ENCODE measurements around the gene GADD45A.

GADD45A gene

DNA sequence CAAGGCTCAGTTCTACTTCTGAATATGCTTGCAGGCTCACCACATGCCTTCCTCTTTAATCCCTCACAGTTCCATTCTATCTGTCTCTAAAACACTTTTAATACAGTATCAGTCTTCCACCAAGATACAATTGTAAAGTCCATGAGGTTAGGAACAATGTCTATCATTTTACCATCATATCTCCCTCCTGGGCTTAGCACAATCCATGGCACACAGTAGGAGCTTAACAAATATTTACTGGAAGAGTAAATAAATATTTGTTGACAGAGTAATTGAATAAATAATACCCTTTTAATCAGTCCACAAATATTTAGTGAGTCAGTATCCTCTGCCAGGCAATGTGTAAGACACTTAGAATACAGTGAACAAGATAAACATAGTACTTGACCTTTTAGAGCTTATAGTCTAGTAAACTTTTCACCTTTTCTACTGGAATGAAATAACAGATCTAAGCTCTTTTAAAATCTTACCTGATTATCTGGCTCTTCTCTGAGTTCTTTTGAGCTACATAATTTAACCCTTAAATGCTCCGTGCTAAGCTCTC, 12.7 kb upstream of the GADD45A start:
- no peak for DNase-seq

DNA sequence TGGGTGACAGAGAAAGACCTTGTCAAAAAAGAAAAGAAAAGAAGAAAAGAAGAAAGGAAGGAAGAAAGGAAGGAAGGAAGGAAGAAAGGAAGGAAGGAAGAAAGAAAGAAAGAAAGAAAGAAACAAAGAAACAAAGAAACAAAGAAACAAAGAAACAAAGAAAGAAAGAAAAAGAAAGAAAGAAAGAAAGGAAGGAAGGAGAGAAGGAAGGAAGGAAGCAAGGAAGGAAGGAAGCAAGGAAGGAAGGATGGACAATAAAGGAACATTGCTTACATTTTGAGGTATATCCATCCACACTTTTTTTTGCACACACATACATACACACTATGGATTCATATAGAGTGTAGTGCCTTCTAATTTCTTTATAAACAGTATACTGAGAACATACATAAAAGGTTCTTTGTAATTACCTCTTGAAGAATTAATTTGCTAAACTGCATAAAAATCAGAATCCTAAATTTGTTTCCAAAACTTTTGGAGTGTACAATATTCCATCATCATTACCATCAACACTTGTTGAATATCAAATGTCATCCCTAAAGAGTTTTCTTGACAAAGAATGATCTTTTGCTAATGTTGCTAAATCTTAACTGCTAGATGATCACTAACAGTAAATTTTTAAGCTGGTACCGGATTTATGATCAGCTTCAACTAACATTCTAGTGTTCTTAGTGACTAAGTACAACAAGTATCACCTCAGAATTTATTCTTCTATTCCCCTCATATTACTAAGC, 11.4 kb upstream of the GADD45A start:
- no peak for DNase-seq

DNA sequence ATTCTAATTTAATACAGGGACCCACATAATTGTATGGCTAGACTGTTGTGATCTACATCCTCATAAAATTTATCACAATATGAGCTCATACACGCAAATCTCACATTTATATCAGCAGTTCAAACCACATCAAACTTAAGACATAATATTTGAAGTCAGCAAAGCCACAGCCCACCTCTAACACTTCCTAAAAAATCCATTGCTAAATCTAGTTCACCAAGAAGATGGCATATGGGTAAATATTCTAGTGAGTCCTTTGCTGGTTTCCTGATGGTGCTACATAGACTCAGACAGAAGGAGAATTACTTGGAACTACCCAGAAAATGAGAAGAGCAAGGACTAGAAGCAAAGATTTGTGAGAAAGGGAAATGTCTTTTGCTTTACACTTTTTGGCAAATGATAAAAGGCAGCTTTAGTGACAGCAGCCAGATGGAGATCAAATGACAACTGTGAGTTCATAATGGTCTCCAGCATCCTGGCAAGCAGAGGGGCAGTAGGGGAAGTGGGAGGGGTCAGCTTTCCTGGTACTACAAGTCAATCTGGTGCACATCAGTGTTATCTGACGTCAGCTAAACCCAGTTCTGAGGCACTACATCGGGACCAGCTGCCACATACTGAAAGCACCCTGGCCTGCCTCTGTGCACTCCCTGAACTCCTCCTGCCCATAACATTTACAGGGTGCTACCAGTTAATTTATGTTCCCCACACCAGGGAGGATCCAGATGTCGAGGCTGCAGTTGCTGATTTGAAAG, 10.6 kb upstream of the GADD45A start:
- DNase-seq = no peak

DNA sequence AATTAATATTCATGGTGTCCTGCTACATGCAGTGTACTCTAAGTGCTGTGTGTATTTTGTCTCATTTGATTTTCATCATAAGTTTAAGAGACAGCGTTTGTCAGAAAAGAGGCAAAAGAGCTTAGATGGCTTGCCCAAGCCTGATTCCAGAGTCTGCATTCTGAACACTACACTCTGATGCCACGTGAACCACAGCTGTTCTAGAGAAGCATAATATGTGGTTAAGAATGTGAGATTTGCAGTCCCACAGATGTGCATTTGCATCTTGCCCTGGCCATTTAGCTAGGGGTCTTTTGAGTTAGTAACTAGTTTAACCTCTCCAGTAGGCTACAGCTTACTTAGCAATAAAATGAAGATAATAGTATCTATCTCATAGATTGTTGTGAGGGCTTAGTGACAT, 9.2 kb upstream of the GADD45A start:
- DNase-seq = no peak

DNA sequence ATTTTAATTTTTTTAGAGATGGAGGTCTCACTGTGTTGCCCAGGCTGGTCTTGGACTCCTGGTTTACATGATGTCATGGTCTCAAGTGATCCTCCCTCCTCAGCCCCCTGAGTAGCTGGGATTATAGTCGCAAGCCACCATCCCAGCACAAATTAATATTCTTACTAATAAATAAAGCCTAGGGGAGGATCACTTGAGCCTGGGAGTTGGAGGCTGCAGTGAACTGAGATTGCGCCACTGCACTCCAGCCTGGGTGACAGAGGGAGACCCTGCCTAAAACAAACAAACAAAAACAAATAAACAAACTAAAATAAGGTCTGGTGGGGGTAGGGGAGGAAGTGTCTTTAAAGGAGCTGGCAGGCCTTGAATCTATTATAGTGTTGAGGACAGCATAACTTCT, 8.7 kb upstream of the GADD45A start:
- no peak for DNase-seq

DNA sequence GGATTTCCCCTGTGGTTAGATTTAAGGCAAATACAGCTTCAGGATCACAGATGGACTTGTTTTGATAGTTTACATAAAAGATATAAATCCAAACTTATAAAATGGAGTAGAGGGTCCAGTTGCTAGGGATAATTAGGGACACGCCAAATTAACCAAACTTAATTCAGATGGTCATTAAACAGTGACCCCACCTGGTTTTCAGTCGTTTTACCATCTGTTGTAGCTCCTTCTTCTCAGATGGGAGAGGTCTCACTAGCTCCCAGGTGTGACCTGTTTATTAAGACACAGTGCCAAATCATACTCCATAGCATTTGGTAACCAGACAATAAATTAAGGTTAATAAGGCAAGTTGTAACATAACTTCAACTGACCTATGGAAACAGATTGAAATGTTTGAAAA, 8.1 kb upstream of the GADD45A start:
- no peak for DNase-seq

DNA sequence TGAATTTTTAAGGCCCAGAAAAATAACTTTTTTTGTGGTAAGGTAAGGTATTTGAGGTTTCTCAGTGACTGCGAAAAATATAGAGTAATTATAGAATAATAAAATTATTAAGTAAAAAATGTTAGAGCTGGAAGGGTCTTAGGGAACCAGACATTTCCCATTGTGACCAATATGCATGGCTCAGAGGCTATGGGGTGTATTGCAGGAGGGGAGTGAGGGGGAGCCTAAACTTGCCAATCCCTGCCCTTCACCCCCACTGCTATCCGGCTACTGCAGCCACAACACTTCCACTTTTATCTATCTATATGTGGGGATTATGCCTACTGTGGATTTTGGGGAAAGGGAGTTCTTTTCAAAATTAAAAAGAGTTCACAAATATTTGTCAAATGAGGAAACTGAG, 7.6 kb upstream of the GADD45A start:
- DNase-seq = no peak

DNA sequence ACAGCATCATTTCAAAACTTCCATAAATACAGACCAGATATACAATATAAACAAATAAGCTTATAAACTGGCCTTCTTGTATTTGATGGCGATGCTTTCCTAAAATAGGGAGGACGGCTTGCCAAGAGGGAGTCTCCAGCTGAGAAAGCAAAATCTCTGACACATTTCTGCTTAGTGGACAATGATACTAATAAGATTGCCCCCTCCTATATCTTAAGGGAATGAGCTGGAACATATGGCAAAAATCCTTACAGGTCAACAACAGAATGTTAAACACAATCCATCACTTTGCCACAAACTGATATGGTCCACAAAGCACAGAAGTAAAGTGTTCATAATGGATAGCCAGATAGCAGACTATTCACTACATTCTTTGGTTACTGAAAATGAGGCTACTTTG, 7.1 kb upstream of the GADD45A start:
- no peak for DNase-seq

DNA sequence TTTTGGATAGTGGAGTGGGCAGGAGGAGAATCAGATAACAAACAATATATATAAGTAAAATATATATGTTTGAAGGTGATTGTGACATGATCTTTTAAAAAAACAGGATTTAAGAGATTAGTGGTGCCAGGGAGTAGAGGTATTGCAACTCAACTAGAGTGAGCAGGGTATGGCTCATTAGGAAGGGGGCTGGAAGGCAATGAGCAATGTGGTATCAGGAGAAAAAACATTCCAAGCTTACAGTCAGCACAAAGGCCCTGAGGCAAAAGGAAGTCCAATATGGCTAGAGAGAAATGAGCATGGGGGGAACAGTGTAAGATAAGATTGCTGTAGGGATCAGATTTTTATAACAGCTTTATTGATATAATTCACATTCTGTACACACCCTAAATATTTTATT, 5.3 kb upstream of the GADD45A start:
- no peak for DNase-seq

DNA sequence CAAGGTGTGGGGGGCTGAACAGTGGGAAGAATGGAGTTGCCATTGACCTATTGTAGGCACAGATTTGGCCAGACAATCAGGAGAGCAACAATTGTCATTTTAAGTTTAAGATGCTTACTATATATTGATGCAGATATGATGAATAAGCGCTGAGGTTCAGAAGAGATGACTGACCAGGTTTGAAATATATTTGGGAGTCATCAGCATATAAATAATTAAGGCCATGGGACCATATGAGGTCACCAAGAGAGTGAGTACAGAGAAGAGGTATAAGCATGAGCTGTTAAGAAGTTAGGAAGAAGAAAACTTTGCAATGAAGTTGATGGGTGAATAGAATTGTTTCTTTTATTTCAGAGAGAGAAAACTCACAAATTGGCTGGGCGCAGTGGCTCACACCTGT, 4.5 kb upstream of the GADD45A start:
- DNase-seq = no peak

DNA sequence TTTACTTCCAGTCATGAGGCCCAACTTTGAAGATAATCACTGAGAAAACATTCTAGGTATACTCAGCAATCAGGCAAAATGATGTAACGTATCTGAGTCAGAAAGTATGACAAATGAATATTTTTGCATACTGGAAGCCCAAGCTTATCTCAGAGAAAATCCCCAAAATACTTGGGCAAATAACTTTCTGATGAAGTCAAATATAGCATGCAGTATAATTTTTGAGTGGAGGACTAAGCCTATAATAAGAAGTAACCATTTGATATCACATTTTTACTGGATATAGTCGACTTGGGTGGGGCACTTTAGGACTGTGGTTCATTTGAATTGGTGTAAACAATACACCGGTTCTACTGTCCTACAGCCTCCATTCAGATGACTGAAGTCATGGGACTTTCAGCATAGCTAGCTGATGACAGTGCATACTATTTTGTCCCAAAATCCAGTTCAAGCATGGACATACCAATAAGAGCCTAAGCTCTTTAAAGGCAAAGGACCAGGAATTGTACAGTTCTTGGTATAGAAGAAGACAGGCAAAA, 2.3 kb upstream of the GADD45A start:
- no peak for DNase-seq

DNA sequence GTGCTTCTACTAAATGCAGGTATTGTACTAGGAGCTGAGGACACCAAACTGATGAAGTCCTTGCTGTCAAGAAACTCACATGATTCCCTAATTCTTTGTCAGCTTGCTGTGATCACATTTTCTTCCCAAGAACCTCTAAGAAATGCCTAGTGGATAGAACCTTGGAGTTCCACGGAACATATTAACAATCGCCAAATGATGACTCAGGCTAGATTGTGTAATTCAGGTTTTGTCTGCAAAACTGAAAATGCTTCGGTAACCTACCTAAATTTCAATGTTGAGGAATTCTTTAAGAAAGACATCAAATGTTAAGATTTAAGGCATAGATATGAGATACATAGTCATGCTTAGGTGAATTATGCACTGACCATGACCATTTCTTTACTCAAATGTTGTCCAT, 1.7 kb upstream of the GADD45A start:
- no peak for DNase-seq

DNA sequence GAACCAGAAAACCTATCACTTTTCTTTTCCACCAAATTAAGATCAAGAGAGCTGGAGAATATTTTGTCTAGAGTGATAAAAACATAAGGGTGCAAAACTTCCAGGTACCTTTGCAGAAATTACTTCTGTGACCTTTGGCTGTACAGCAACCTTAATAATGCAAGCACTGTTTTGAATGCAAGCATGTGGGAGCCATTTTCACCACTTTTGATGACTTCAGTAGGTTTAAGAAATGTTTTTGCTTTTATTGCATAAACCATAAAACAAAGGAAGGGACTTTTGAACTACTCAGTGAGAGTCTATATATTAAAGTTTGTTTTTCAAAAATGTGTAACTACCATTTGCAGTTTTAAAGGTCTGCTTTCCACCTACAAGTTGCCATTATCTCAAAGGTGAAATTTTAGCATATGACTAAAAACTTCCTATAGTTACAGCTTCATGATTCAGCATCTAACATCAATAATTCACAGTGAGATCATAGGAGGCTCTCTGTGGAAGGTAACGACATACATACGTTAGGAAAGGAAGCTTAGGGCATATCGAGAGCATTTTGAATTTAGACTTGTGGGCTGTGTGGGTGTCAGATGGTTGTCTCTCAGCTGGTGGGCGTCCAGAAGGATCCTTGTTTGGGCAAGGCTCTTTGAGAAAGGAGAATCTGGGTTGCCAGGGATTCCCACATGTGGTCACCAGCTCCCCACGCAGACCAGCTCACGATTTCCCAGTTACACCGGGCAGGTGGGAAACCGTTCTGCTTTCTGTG, 1.1 kb upstream of the GADD45A start:
- DNase-seq = no peak

DNA sequence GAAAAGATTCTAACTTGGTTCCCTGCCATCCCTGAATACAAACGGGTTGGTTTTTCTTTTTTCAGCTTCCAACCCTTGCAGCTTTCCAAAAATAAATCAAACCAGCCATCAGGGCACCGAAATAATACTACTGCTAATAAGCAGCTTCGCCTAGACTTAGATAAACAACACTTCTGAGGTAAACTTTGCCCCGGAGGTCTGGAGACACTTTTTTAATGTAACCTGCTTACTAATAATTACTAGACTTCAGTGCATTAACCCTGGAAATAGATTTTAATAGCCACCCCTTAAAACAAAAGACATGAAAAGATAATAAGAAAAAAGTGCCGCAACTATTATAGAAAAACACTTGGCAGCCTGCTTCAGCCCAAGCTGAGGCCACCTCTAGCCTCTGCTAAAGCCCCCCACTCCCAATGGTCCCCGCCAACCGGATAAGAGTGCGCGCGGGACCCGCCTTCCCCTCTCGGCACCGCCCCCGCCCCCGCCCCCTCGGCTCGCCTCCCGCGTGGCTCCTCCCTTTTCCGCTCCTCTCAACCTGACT, 405 bp upstream of the GADD45A start:
- no peak for DNase-seq

DNA sequence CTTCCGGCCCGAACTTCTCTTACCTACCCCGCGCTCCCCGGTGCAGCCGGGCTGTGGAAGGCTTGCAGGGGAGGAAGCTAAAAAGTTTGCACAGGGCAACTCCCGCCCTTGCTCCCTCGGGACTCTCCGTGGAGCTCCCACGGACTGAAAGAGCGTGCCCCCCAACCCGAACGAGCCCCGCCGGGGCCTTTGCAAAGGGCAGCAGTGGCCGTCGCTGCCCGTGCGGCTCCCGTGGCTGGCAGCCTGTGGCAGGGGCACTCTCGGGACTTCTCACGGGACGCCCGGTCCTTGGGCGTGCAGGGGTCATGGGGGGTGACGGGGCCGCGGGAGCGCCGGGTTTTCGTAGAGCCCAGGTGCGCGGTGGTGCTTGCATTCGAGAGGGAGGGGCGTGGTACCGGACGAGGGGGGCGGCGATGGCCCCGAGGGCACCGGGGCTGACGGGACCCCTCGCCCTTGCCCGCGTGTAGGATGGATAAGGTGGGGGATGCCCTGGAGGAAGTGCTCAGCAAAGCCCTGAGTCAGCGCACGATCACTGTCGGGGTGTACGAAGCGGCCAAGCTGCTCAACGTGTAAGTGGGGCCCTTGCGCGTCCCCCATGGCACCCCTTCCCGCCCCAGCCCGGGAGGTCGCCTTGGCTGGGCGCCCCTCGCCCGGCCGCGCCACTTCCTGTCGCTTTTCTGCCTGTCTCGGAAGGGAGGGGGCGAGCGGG, 711 bp downstream of the GADD45A start:
- no peak for DNase-seq

DNA sequence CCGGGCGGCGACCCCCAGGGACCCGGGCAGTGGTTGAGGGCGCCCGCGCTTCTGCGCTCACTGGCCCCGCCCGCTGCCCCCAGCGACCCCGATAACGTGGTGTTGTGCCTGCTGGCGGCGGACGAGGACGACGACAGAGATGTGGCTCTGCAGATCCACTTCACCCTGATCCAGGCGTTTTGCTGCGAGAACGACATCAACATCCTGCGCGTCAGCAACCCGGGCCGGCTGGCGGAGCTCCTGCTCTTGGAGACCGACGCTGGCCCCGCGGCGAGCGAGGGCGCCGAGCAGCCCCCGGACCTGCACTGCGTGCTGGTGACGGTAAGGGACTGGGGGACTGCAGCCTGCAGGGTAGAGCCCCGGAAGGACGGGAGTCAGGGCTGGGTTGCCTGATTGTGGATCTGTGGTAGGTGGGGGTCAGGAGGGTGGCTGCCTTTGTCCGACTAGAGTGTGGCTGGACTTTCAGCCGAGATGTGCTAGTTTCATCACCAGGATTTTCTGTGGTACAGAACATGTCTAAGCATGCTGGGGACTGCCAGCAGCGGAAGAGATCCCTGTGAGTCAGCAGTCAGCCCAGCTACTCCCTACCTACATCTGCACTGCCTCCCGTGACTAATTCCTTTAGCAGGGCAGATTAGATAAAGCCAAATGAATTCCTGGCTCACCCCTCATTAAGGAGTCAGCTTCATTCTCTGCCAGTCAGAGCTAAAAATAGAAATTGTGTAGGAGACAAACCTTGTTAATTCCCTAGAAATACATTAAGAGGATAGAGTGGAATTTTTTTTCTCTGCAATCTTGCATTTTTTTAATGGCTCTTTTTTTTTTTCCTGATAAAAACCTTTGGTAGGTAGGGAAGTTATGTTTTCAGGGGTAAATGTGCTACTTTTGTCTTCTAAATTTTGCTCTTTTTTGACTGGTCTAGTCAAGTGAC, 1.5 kb downstream of the GADD45A start:
- DNase-seq = no peak

DNA sequence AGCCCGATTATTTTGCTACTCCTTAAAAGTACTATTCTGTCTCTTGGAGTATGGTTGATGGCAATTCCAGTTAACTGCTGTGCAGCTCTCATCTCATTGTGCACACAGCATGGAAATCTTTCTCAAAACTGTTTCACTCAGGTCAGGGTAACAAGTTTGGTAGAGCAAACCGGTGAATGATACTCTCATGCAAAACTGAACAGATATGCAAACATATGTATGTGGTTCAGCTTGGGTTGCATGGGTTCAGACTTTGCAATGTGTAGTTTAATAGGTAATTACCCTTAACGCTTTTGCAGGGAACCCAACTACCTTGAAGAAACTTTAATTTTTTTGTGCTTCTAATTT, 2.2 kb downstream of the GADD45A start:
- DNase-seq = no peak

DNA sequence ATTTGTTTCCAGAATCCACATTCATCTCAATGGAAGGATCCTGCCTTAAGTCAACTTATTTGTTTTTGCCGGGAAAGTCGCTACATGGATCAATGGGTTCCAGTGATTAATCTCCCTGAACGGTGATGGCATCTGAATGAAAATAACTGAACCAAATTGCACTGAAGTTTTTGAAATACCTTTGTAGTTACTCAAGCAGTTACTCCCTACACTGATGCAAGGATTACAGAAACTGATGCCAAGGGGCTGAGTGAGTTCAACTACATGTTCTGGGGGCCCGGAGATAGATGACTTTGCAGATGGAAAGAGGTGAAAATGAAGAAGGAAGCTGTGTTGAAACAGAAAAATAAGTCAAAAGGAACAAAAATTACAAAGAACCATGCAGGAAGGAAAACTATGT, 2.6 kb downstream of the GADD45A start:
- no peak for DNase-seq

DNA sequence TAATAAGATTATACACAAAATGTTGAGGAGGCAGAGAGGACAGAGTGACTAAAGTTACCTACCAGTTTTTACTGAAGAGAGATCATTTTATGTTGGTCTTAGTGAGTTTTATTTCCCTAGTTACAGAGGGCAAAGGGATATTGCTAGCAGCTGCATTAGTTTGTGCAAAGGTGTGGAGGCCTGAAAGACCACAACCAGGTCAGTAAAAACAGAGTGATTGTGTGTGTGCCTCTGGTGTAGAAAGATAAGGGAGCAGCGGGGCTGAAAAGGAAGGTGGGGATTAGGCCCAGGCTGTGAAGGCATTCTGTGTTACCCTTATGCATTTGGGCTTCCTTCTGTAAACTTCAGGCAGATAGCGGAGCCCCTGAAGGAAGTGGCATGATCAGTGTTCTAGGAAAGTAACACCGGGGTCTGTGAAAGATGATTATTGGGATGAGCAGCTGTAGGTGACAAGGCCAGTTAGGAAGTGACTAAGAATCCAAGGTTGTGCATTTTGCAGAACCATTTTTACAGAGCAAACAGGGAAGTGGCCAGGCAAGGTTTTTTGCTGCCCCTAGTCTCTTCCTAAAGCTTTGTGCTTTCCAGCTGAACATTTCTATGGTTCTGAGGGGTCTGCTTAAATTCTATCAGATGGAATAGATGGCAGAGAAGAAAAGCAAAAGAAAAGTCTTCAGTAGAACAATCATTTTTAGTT, 3.7 kb downstream of the GADD45A start:
- DNase-seq = no peak

DNA sequence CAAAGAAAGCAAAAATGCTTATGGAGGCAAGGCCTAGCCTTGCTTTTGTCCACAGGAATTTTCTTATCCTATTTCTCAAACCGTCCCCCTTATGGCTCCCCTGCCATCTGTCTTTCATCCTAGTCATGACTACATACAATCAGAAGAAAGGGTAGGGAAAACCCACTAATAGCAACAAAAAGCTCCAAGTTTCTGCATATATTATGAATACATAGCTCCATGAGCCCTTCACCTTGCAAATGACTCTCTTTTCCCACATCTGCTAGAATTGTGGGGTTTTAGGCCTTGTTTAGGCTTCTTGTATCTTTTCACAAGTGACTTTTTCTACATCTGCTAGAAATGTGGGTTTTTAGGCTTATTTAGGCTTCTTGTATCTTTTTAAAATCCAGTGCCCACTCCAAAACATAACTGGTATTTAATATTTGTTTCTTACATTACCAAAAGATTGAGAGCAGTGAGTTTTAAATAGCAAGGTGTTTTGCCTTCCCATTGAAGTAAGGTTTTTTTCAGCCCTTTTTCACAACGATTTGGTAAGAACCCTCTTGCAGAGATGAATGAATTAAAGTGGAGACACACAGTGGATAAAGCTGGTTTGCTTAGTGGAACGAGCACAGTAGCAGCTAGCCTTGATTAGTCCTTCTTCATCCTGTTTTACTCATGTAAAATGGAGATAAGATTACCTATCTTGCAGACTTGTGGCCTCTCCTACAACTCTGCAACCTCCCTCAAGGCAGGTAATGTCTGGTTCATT, 4.4 kb downstream of the GADD45A start:
- DNase-seq = no peak
